Measurements from ENCODE around the gene VSIG2. TPM values are rescaled to one million over a fixed set of nuclear protein-coding genes. Genes with fewer than 3 reads are reported as not detected.
A peak's percentile ranks its signal among the peaks of the same experiment; 100 is the strongest.

Gene VSIG2
- total and polyA plus RNA-seq, 12 donors, result 0.55 to 2.3 (median 1.1) TPM

DNA sequence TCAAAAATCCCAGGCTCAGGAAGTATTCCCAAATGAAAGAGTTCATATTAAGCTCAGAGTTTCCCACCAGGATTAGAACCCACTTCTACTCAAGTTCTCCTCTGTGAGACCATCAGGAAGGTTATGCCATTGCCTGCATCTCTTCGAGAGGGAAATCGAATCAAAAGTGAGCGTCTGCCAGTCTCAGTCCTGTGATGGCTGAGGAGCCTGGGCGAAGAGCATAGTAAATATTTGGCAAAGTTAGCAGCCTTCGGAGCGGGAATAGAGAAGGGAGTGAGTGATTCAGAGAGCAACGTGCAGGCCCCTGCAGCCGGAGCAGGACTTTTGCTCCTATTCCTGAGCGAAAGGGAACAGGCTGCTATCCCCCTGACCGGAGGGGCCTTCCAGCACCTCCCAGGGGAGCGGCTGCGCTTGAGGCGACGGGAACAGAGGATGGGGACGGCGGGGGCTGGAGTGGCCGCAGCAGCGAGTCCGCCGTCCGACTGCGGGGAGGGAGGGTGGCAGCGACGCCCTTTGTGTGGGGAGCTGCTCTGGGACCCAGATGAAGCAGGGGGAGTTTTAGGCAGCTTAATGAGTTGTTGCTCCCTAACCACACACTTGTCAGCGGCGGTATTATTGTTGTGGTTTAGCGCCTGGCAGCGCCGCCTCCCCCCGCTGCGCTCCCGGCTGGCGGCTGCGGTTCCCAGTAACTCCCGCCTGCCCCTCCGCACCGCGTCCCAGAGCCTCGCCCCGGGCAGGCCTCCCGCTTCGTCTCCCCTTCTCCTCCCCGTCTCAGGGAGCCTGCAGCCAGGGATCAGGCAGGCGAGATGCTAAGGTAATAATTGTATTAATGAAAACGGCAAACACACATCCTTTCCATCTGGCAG is 34.0 kb downstream of the VSIG2 start:
- TF ChIP-seq, protein P1, sequence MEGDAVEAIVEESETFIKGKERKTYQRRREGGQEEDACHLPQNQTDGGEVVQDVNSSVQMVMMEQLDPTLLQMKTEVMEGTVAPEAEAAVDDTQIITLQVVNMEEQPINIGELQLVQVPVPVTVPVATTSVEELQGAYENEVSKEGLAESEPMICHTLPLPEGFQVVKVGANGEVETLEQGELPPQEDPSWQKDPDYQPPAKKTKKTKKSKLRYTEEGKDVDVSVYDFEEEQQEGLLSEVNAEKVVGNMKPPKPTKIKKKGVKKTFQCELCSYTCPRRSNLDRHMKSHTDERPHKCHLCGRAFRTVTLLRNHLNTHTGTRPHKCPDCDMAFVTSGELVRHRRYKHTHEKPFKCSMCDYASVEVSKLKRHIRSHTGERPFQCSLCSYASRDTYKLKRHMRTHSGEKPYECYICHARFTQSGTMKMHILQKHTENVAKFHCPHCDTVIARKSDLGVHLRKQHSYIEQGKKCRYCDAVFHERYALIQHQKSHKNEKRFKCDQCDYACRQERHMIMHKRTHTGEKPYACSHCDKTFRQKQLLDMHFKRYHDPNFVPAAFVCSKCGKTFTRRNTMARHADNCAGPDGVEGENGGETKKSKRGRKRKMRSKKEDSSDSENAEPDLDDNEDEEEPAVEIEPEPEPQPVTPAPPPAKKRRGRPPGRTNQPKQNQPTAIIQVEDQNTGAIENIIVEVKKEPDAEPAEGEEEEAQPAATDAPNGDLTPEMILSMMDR (IDR thresholded peaks at IDR 0.05), result no peak
- Histone ChIP-seq H3K4me1 (peaks cover 4 to 34% (median 15%) of the 10 kb centered on the region in 9 donors), H3K36me3 (no peaks in the 10 kb centered on the region), H3K27me3 (peaks cover 0 to 76% (median 40%) of the 10 kb centered on the region in 7 donors), H3K27ac (peak overlapping the region in 9 of 10 donors; percentile 12 to 68 (median 50)), H3K4me3 (peak overlapping the region in 9 of 10 donors; percentile 33 to 56 (median 49)), H3K9me3 (no peaks in the 10 kb centered on the region)
- DNase-seq (peak; percentile 32 to 71), ATAC-seq (peak; percentile 49 to 82 (median 68))
- intact Hi-C loops (cut with DNase I), result loop anchor here in 1 of 10 donors (5.0 kb wide), 1 partner anchor 44 kb away; the partner anchor contains the start of gene ESAM
- WGBS, 2 donors, result 0 to 1% methylated on average over 45 of the region's 45 CpGs

DNA sequence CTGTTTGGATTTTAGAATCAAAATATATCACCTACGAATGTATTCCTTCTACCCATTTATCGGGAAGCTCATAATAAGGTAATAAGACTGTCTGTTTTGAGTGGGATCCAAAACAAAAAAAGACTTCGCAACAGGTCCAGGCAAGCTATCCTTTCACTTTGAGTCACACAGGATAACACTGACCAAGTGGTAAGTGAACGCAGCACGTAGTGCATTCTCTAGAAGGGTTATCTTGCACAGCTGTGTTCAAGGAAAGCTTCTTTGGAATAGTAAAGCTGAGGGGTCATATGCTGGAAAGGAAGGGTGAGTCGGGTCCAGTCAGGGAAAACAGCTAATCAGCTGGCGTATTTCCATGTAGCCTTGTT is 34.7 kb downstream of the VSIG2 start:
- Histone ChIP-seq H3K36me3 (no peaks in the 10 kb centered on the region), H3K4me1 (peaks cover 4 to 32% (median 15%) of the 10 kb centered on the region in 9 donors), H3K27ac (peak overlapping the region in 8 of 10 donors; percentile 30 to 68 (median 52)), H3K4me3 (peak overlapping the region in 9 of 10 donors; percentile 33 to 56 (median 49)), H3K9me3 (no peaks in the 10 kb centered on the region), H3K27me3 (peaks cover 0 to 70% (median 35%) of the 10 kb centered on the region in 7 donors)
- ATAC-seq (peak; percentile 44 to 82 (median 60)), DNase-seq (no peak)
- TF ChIP-seq, protein P1 (IDR thresholded peaks at IDR 0.05), result no peak
- 19 to 30% methylated on average over 7 of the region's 7 CpGs for WGBS, 2 donors
- intact Hi-C loops (cut with DNase I), result loop anchor here in 1 of 10 donors (5.0 kb wide), 1 partner anchor 45 kb away; the partner anchor contains the start of gene ESAM

DNA sequence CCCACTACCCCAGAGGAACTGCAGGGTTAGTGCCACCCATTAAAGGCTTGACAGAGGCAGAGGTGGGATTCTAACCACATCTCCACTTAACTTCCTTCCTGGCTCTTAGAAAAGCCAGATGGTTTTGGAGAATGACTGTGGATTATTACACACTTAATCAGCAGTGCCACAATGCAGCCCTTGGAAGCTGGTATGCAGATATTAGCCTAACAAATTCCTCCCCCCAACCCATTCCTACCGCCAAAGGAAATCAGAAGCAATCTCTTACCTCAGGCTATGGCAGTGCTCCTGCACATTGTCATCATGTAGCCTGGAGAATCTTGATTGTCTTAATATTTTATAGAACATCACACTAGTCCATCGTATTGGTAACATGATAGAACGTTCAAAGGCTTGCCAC is 35.5 kb downstream of the VSIG2 start:
- H3K27me3 ChIP-seq, result peaks cover 0 to 65% (median 28%) of the 10 kb centered on the region in 7 donors
- ATAC-seq (no peak), DNase-seq (no peak)
- WGBS, 2 donors, result 65 to 68% methylated on average over 3 of the region's 3 CpGs
- H3K4me3 ChIP-seq, result no peak overlapping the region
- peaks cover 4 to 24% (median 15%) of the 10 kb centered on the region in 9 donors for H3K4me1 ChIP-seq
- intact Hi-C loops (cut with DNase I), result loop anchor here in 1 of 10 donors (5.0 kb wide), 1 partner anchor 46 kb away; the partner anchor contains the start of gene ESAM
- TF ChIP-seq, protein P1 (IDR thresholded peaks at IDR 0.05), result no peak
- peak overlapping the region in 3 of 10 donors; percentile 31 to 68 (median 50) for H3K27ac ChIP-seq
- no peaks in the 10 kb centered on the region for H3K36me3 ChIP-seq
- H3K9me3 ChIP-seq, result no peaks in the 10 kb centered on the region

DNA sequence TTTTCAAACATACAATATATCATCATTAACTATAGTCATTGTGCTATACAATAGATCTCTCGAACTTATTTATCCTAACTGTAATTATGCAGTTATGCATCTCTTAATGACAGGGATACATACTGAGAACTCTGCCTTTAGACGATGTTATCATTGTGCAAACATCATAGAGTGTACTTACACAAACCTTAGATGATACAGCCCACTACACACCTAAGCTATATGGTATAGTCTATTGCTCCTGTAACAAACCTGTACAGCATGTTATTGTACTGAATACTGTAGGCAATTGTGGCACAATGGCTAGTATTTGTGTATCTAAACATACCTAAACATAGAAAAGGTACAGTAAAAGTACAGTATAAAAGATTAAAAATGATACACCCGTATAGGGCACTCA is 39.7 kb downstream of the VSIG2 start:
- intact Hi-C loops (cut with DNase I), result no loop called here

More for the DNA sequence above, 39.7 kb downstream of the VSIG2 start:
- Histone ChIP-seq H3K9me3 (peaks cover 0 to 12% (median 3%) of the 10 kb centered on the region in 11 donors), H3K36me3 (no peaks in the 10 kb centered on the region), H3K27me3 (peaks cover 0 to 31% (median 6%) of the 10 kb centered on the region in 7 donors), H3K4me3 (no peak overlapping the region), H3K4me1 (peaks cover 0 to 9% (median 6%) of the 10 kb centered on the region in 9 donors), H3K27ac (no peak overlapping the region)
- WGBS, 2 donors, result 85 to 86% methylated on average over 3 of the region's 3 CpGs
- TF ChIP-seq, protein P1 (IDR thresholded peaks at IDR 0.05), result no peak
- ATAC-seq, result no peak
- no peak for DNase-seq

Data from heart right ventricle (tissue), 16 donors.